MM.1S (cell line): Measurements from ENCODE around the gene OBSL1.

Experiments
- DNase-seq: peaks from one replicate; pipeline ENCODE4 v3.0.0-alpha.2; 2015
- H2AFZ ChIP-seq: fragments of 300-600 bp; sonication (generic); 2 replicates; pipeline ENCODE4 v1.6.0; 2016; ENCODE audit warnings: antibody characterized with exemption, low read length
- H3F3A ChIP-seq: fragments of 300-600 bp; sonication (generic); 2 replicates; pipeline ENCODE4 v1.6.1; 2016; ENCODE audit warnings: mild to moderate bottlenecking, antibody characterized with exemption, low read length, moderate library complexity, mixed read lengths; ENCODE audit not compliant: insufficient read depth
- H3K27ac ChIP-seq: fragments of 300-600 bp; sonication (generic); 2 replicates; pipeline ENCODE4 v1.5.1; 2016; ENCODE audit warnings: mild to moderate bottlenecking, low read length
- H3K27me3 ChIP-seq: fragments of 300-600 bp; sonication (generic); replicated peaks from 2 replicates; pipeline ENCODE4 v1.6.0; 2016; ENCODE audit warnings: low read length; ENCODE audit not compliant: insufficient read depth
- H3K36me3 ChIP-seq: fragments of 300-600 bp; sonication (generic); replicated peaks from 2 replicates; pipeline ENCODE4 v1.6.1; 2016; ENCODE audit warnings: mild to moderate bottlenecking, low read length, mixed read lengths; ENCODE audit not compliant: insufficient read depth
- H3K4me1 ChIP-seq: fragments of 300-600 bp; sonication (generic); 2 replicates; pipeline ENCODE4 v1.6.1; 2016; ENCODE audit warnings: low read length, mixed read lengths
- H3K4me2 ChIP-seq: fragments of 300-600 bp; sonication (generic); 2 replicates; pipeline ENCODE4 v1.6.0; 2016; ENCODE audit warnings: low read depth, low read length
- H3K4me3 ChIP-seq: fragments of 300-600 bp; sonication (generic); 2 replicates; pipeline ENCODE4 v1.5.1; 2016; ENCODE audit warnings: low read length, mixed read lengths
- H3K79me2 ChIP-seq: fragments of 300-600 bp; sonication (generic); 2 replicates; pipeline ENCODE4 v1.6.1; 2016; ENCODE audit warnings: mixed run types, low read length, mixed read lengths
- H3K9ac ChIP-seq: fragments of 300-600 bp; sonication (generic); 2 replicates; pipeline ENCODE4 v1.6.1; 2016; ENCODE audit warnings: low read length, mixed read lengths
- H3K9me2 ChIP-seq: fragments of 300-600 bp; sonication (generic); replicated peaks from 2 replicates; pipeline ENCODE4 v1.6.1; 2016; ENCODE audit warnings: mild to moderate bottlenecking, low read length, mixed read lengths; ENCODE audit not compliant: insufficient read depth
- H3K9me3 ChIP-seq: fragments of 300-600 bp; sonication (generic); replicated peaks from 2 replicates; pipeline ENCODE4 v1.6.1; 2016; ENCODE audit warnings: mild to moderate bottlenecking, low read length, mixed read lengths; ENCODE audit not compliant: insufficient read depth
- H4K20me1 ChIP-seq: fragments of 300-600 bp; sonication (generic); 2 replicates; pipeline ENCODE4 v1.6.1; 2016; ENCODE audit warnings: mild to moderate bottlenecking, low read length, moderate library complexity, mixed read lengths; ENCODE audit not compliant: insufficient read depth
- EZH2 ChIP-seq: fragments of 300-600 bp; sonication (generic); optimal IDR thresholded peaks from 2 replicates; pipeline ENCODE3; 2017; ENCODE audit warnings: low read depth, mild to moderate bottlenecking, antibody characterized with exemption, low read length, mixed read lengths
- EZH2phosphoT487 ChIP-seq: fragments of 300-600 bp; sonication (generic); IDR thresholded peaks from 2 replicates; pipeline ENCODE4 v1.6.1; 2018; ENCODE audit warnings: antibody characterized with exemption, low read length
- TF ChIP-seq, protein P1 (sequence below): fragments of 300-600 bp; sonication (generic); IDR thresholded peaks from 2 replicates; pipeline ENCODE4 v1.5.1; 2016; ENCODE audit warnings: antibody characterized with exemption, low read length, mixed read lengths

The OBSL1 gene

GRCh38 chr2:219614076-219614860 lies 42.9 kb upstream of the OBSL1 start:
- H3K36me3 ChIP-seq, result no peaks in the 10 kb centered on the region
- DNase-seq, result no peak
- no peak overlapping the region for H3K4me2 ChIP-seq
- no peaks in the 10 kb centered on the region for H3K9me2 ChIP-seq
- H3K4me1 ChIP-seq, result peaks cover 5% of the 10 kb centered on the region
- H3K9me3 ChIP-seq, result no peaks in the 10 kb centered on the region
- TF ChIP-seq EZH2phosphoT487 (no peak), EZH2 (no peak)
- TF ChIP-seq, protein P1, sequence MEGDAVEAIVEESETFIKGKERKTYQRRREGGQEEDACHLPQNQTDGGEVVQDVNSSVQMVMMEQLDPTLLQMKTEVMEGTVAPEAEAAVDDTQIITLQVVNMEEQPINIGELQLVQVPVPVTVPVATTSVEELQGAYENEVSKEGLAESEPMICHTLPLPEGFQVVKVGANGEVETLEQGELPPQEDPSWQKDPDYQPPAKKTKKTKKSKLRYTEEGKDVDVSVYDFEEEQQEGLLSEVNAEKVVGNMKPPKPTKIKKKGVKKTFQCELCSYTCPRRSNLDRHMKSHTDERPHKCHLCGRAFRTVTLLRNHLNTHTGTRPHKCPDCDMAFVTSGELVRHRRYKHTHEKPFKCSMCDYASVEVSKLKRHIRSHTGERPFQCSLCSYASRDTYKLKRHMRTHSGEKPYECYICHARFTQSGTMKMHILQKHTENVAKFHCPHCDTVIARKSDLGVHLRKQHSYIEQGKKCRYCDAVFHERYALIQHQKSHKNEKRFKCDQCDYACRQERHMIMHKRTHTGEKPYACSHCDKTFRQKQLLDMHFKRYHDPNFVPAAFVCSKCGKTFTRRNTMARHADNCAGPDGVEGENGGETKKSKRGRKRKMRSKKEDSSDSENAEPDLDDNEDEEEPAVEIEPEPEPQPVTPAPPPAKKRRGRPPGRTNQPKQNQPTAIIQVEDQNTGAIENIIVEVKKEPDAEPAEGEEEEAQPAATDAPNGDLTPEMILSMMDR, result no peak
- no peak overlapping the region for H3K27ac ChIP-seq
- no peak overlapping the region for H3K4me3 ChIP-seq
- no peak overlapping the region for H2AFZ ChIP-seq
- H3K79me2 ChIP-seq, result no peaks in the 10 kb centered on the region
- H3F3A ChIP-seq, result no peaks in the 10 kb centered on the region
- H3K9ac ChIP-seq, result no peak overlapping the region
- no peaks in the 10 kb centered on the region for H4K20me1 ChIP-seq
- no peaks in the 10 kb centered on the region for H3K27me3 ChIP-seq

GRCh38 chr2:219613461-219614070 lies 42.2 kb upstream of the OBSL1 start:
- Histone ChIP-seq H3K4me1 (peaks cover 5% of the 10 kb centered on the region), H3K9me2 (no peaks in the 10 kb centered on the region), H3K27ac (no peak overlapping the region), H3K9me3 (no peaks in the 10 kb centered on the region), H3K9ac (no peak overlapping the region), H2AFZ (no peak overlapping the region), H3K27me3 (no peaks in the 10 kb centered on the region), H3K4me3 (no peak overlapping the region), H3K79me2 (no peaks in the 10 kb centered on the region), H4K20me1 (no peaks in the 10 kb centered on the region), H3F3A (no peaks in the 10 kb centered on the region), H3K4me2 (no peak overlapping the region), H3K36me3 (no peaks in the 10 kb centered on the region)
- no peak for DNase-seq
- TF ChIP-seq EZH2 (no peak), EZH2phosphoT487 (no peak)
- TF ChIP-seq, protein P1, result no peak

- Histone ChIP-seq H3K9me3 (no peaks in the 10 kb centered on the region), H3F3A (no peaks in the 10 kb centered on the region), H3K4me3 (no peak overlapping the region), H3K27me3 (no peaks in the 10 kb centered on the region), H4K20me1 (no peaks in the 10 kb centered on the region), H3K4me1 (peaks cover 5% of the 10 kb centered on the region), H3K36me3 (no peaks in the 10 kb centered on the region), H3K79me2 (no peaks in the 10 kb centered on the region), H3K9me2 (no peaks in the 10 kb centered on the region), H2AFZ (no peak overlapping the region), H3K9ac (no peak overlapping the region), H3K4me2 (peak overlapping the region; percentile 27; the same call in 1 of the 2 replicates), H3K27ac (no peak overlapping the region)
- TF ChIP-seq, protein P1, result no peak
- TF ChIP-seq EZH2phosphoT487, result no peak
- no peak for TF ChIP-seq EZH2
- DNase-seq, result peak; percentile 52
These were observed 41.4 kb upstream of the OBSL1 start for GRCh38 chr2:219612577-219613286.
